ENCODE results near the gene RCN1. TPM values are rescaled to one million over a fixed set of nuclear protein-coding genes. Genes with fewer than 3 reads are reported as not detected.

Gene RCN1
- total and polyA plus RNA-seq, 9 of the 15 experiments (the other 6 are each of a cell fraction or from before 2014, with no cell fraction given) = 2.1 to 8.7 (median 7.2) TPM

DNA sequence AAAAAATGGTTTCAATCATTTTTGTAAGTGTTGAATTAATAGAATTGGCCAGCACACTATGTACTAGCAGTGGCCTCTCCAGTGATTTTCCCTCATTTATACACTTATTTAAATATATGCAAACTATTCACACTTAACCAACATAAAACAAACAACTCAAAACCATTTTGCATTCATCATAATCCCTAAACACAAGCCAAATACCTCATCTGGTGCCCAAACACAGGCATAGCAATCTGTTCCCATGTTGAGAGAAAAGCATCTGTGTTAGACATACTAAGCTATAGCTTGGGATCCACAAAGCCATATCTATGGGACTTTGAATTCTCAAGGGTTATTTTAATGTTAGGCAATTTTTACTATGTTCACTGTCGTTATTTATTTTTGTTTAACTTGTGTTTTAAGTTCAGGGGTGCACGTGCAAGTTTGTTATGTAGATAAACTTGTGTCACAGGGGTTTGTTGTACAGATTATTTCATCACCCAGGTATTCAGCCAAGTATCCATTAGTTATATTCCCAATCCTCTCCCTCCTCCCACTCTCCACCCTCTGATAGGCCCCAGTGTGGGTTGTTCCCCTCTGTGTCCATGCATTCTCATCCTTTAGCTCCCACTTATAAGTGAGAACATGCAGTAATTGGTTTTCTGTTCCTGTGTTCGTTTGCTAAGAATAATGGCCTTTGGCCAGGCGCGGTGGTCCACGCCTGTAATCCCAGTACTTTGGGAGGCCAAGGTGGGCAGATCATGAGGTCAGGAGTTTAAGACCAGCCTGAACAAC, 31.0 kb upstream of the RCN1 start:
- no TSS peak for BruUV-seq (replicated peaks)
- H3K9me1 ChIP-seq (ENCODE audit: control insufficient read depth, insufficient read depth, low read length) = no peaks in the 10 kb centered on the region
- H2AFZ ChIP-seq (ENCODE audit: low read depth, low read length) = no peak overlapping the region
- no peaks in the 10 kb centered on the region for H3K79me2 ChIP-seq (ENCODE audit: control insufficient read depth, insufficient read depth, low read length)
- DNase-seq (ENCODE audit: extremely low read depth in 1 of 4, low spot score in 3 of 4) = no peak
- WGBS (ENCODE audit: insufficient coverage, low coverage, missing lambda C conversion rate) = 0% methylated on average over 6 of the region's 6 CpGs
- no peak for ATAC-seq
- in situ Hi-C loops (cut with MboI) (no loop called here), intact Hi-C loops (cut with micrococcal nuclease) (no loop called here)
- H3K4me2 ChIP-seq (ENCODE audit: insufficient read depth, low read length) = no peak overlapping the region
- H3K4me3 ChIP-seq = no peak overlapping the region
- peaks cover 0 to 3% of the 10 kb centered on the region in 2 experiments; a peak in 2 of 5 replicates for H3K27me3 ChIP-seq (ENCODE audit: control insufficient read depth in 2 of 2, insufficient read depth in 2 of 2, low read length in 2 of 2)
- H3K36me3 ChIP-seq (ENCODE audit: control insufficient read depth, insufficient read depth, low read length) = no peaks in the 10 kb centered on the region
- POLR2A ChIA-PET = no interaction called here
- no peak overlapping the region for H3K27ac ChIP-seq (ENCODE audit: extremely low read depth, low read depth, low read length)
- no peak overlapping the region for H3K9ac ChIP-seq (ENCODE audit: insufficient read depth in 1 of 2, low read depth in 2 of 2, low read length in 2 of 2)
- CTCF ChIA-PET (ENCODE audit: low intra/inter-chr PET ratio) = no interaction called here
- no peak for FAIRE-seq
- H4K20me1 ChIP-seq (replicated peaks; ENCODE audit: control insufficient read depth, insufficient read depth, low read length) = no peaks in the 10 kb centered on the region; the same call in 1 of the 2 replicates
- H3K4me1 ChIP-seq (replicated peaks in 1 of 2; ENCODE audit: control insufficient read depth in 2 of 2, insufficient read depth in 2 of 2, low read length in 2 of 2) = no peaks in the 10 kb centered on the region
- H3K9me3 ChIP-seq (replicated peaks; ENCODE audit: control insufficient read depth, insufficient read depth, low read depth, low read length) = no peaks in the 10 kb centered on the region
- no peak for TF ChIP-seq POLR2B (IDR thresholded peaks at IDR 0.05; ENCODE audit: low read depth, partially characterized antibody)
- TF ChIP-seq KLF6 (CRISPR knock-in tag; IDR thresholded peaks at IDR 0.05; ENCODE audit: borderline replicate concordance) = no peak
- no peak for TF ChIP-seq ZZZ3 (IDR thresholded peaks at IDR 0.05)
- no peak for TF ChIP-seq RBM17 (IDR thresholded peaks at IDR 0.05; ENCODE audit: borderline replicate concordance, low read depth, low read length)
- TF ChIP-seq, protein P1, sequence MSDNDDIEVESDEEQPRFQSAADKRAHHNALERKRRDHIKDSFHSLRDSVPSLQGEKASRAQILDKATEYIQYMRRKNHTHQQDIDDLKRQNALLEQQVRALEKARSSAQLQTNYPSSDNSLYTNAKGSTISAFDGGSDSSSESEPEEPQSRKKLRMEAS (CRISPR knock-in tag; IDR thresholded peaks at IDR 0.05) = no peak
- TF ChIP-seq, protein P2, sequence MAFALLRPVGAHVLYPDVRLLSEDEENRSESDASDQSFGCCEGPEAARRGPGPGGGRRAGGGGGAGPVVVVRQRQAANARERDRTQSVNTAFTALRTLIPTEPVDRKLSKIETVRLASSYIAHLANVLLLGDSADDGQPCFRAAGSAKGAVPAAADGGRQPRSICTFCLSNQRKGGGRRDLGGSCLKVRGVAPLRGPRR (CRISPR knock-in tag; IDR thresholded peaks at IDR 0.05) = no peak
- TF ChIP-seq, protein P3, sequence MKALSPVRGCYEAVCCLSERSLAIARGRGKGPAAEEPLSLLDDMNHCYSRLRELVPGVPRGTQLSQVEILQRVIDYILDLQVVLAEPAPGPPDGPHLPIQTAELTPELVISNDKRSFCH (CRISPR knock-in tag; IDR thresholded peaks at IDR 0.05) = no peak
- TF ChIP-seq, protein P3 (tag; IDR thresholded peaks at IDR 0.05) = no peak
- TF ChIP-seq, protein P4, sequence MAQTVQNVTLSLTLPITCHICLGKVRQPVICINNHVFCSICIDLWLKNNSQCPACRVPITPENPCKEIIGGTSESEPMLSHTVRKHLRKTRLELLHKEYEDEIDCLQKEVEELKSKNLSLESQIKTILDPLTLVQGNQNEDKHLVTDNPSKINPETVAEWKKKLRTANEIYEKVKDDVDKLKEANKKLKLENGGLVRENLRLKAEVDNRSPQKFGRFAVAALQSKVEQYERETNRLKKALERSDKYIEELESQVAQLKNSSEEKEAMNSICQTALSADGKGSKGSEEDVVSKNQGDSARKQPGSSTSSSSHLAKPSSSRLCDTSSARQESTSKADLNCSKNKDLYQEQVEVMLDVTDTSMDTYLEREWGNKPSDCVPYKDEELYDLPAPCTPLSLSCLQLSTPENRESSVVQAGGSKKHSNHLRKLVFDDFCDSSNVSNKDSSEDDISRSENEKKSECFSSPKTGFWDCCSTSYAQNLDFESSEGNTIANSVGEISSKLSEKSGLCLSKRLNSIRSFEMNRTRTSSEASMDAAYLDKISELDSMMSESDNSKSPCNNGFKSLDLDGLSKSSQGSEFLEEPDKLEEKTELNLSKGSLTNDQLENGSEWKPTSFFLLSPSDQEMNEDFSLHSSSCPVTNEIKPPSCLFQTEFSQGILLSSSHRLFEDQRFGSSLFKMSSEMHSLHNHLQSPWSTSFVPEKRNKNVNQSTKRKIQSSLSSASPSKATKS (CRISPR knock-in tag; IDR thresholded peaks at IDR 0.05) = no peak
- TF ChIP-seq PURB (CRISPR knock-in tag; IDR thresholded peaks at IDR 0.05; ENCODE audit: low read depth) = no peak
- TF ChIP-seq, protein P5, sequence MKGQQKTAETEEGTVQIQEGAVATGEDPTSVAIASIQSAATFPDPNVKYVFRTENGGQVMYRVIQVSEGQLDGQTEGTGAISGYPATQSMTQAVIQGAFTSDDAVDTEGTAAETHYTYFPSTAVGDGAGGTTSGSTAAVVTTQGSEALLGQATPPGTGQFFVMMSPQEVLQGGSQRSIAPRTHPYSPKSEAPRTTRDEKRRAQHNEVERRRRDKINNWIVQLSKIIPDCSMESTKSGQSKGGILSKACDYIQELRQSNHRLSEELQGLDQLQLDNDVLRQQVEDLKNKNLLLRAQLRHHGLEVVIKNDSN (CRISPR knock-in tag; IDR thresholded peaks at IDR 0.05) = no peak
- no peak for TF ChIP-seq FOXM1 (IDR thresholded peaks at IDR 0.05; ENCODE audit: low read depth)
- no peak for TF ChIP-seq FOXM1 (CRISPR knock-in tag; IDR thresholded peaks at IDR 0.05; ENCODE audit: low read depth)
